ENCODE results near the gene ULBP1.

- TF ChIP-seq MAX (IDR thresholded peaks at IDR 0.05) (no peak), REST (IDR thresholded peaks at IDR 0.05; ENCODE audit: low read depth) (no peak), EP300 (IDR thresholded peaks at IDR 0.05; ENCODE audit: borderline replicate concordance) (no peak), FOXM1 (IDR thresholded peaks at IDR 0.05; ENCODE audit: borderline replicate concordance, low read depth) (no peak), RAD21 (IDR thresholded peaks at IDR 0.05; ENCODE audit: low read depth) (no peak), NFIC (IDR thresholded peaks at IDR 0.05) (no peak), CEBPB (IDR thresholded peaks at IDR 0.05) (no peak), CREB1 (IDR thresholded peaks at IDR 0.05; ENCODE audit: low read depth) (no peak), YY1 (IDR thresholded peaks at IDR 0.05; ENCODE audit: low read depth) (no peak), USF1 (IDR thresholded peaks at IDR 0.05) (no peak)
These were observed 39.0 kb downstream of the ULBP1 start for GRCh38 chr6:150002710-150003109.

Data from Ishikawa (cell line).